GM12873 (cell line): ENCODE data around the gene PPP4R3B.

Experiments
- TF ChIP-seq, protein P1 (sequence below): IDR thresholded peaks from 2 replicates; pipeline ENCODE4 v1.5.1; 2012; ENCODE audit warnings: low read depth, mild to moderate bottlenecking, moderate library complexity, low read length, control low read depth; ENCODE audit not compliant: insufficient read depth; ENCODE audit errors: missing control alignments

The PPP4R3B gene

DNA sequence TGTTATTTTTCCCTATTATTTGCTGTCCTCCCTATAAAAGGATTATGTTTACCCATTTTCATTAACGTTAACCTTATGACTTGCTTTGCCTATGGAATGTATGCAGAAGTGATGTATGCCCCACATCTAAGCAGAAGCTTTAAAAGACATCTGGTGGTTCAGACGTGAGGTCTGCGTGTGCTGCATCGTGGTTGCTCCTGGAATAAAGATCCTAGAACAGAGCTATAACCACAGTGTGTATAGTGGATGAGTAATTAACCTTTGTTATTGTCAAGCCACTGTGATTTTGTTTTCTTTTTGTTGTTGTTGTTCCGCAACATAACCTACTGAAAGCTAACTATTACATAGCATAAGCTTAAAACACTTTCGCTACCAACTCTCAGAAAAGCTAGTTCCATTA, 118.8 kb downstream of the PPP4R3B start:
- TF ChIP-seq, protein P1, sequence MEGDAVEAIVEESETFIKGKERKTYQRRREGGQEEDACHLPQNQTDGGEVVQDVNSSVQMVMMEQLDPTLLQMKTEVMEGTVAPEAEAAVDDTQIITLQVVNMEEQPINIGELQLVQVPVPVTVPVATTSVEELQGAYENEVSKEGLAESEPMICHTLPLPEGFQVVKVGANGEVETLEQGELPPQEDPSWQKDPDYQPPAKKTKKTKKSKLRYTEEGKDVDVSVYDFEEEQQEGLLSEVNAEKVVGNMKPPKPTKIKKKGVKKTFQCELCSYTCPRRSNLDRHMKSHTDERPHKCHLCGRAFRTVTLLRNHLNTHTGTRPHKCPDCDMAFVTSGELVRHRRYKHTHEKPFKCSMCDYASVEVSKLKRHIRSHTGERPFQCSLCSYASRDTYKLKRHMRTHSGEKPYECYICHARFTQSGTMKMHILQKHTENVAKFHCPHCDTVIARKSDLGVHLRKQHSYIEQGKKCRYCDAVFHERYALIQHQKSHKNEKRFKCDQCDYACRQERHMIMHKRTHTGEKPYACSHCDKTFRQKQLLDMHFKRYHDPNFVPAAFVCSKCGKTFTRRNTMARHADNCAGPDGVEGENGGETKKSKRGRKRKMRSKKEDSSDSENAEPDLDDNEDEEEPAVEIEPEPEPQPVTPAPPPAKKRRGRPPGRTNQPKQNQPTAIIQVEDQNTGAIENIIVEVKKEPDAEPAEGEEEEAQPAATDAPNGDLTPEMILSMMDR, result no peak
